ENCODE data around the gene RAB3IL1. TPM values are rescaled to one million over a fixed set of nuclear protein-coding genes. Genes with fewer than 3 reads are reported as not detected.

Gene RAB3IL1
- total RNA-seq, 1 experiment from 2014 or later: 18.1 TPM

DNA sequence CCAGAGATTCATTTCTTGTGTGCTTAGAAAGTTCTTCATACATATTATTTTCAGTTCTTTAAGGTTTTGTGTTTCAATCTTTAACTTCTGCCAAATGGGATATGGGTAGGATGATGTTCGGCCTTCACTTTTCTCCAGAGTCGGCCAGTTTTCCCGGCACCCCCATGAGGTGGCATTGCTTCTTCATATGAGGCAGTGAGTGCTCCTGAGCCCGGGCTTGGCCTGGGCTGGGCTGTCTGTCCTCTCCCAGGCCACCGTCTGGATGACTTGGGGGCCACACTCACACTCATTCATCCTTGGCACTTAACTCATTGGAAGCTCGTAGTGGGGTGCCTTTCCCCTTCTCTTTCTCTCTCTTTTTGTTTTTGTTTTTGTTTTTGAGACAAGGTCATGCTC lies 65.5 kb downstream of the RAB3IL1 start (continued):
- no peak for TF ChIP-seq SIN3A (IDR thresholded peaks at IDR 0.05; ENCODE audit: low read depth)
- no peak for TF ChIP-seq ELF1 (IDR thresholded peaks at IDR 0.05; ENCODE audit: borderline replicate concordance, low read depth)
- TF ChIP-seq SP1 (IDR thresholded peaks at IDR 0.05; ENCODE audit: low read depth): no peak

DNA sequence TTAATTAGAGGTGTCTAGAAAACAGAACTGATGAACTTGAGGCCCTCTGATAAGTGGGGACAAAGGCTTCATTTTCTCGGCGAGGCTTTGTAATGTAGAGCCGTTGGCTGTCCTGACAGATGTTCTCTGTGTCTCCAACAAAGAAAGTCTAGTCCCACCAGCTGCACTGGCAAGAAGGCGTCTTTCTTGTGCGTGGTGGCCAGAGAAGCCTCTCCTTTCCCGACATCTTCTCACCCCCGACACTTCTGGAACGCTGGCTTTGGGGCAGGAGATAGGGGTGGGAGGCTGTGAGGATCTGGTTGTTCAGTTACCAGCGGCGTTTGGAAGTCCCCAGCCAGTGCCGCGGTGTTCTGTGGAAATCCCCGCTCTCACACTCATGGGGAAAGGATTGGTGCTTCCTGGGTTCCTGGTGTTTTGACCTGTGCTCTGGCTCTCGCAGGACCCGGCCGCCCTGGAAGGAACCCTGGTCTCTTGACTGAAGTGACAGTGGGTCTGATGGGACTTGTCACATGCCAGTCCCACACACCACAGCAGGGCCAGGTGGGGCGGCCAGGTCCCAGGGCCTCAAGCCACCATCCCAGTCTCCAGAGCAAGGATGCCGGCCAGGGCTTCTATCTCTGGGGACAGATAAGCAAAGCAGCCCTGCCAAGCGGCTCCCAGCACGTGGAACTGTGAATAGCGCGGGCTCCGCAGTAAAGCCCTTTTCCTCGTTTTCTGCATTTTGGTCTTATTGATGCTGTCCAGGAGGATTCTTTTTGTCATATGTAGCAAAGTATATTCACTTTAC lies 66.1 kb downstream of the RAB3IL1 start:
- H3K9me2 ChIP-seq (ENCODE audit: insufficient read depth): no peaks in the 10 kb centered on the region
- no peaks in the 10 kb centered on the region for H4K20me1 ChIP-seq (ENCODE audit: insufficient read depth)
- no peak overlapping the region for H3K4me3 ChIP-seq (replicated peaks in 1 of 2; ENCODE audit: low read depth in 1 of 2, low read length in 2 of 2)
- no peaks in the 10 kb centered on the region for H3K9me3 ChIP-seq (ENCODE audit: control insufficient read depth in 1 of 2, insufficient read depth in 1 of 2, low read depth in 1 of 2, low read length in 2 of 2)
- no TSS peak for BruUV-seq (replicated peaks)
- H3K79me2 ChIP-seq (ENCODE audit: insufficient read depth, low read length): no peaks in the 10 kb centered on the region
- no peak overlapping the region for H3K27ac ChIP-seq (ENCODE audit: low read depth, low read length)
- H3K4me1 ChIP-seq (ENCODE audit: control insufficient read depth in 1 of 2, insufficient read depth in 2 of 2, low read length in 2 of 2): no peaks in the 10 kb centered on the region
- no peaks in the 10 kb centered on the region for H3K36me3 ChIP-seq (ENCODE audit: control insufficient read depth in 1 of 2, insufficient read depth in 2 of 2, low read length in 2 of 2)
- H3K9ac ChIP-seq (ENCODE audit: low read length): no peak overlapping the region
- no peak for DNase-seq (ENCODE audit: low read depth, low spot score)
- CTCF ChIA-PET: no interaction called here
- TF ChIP-seq EZH2phosphoT487 (IDR thresholded peaks at IDR 0.05; ENCODE audit: borderline replicate concordance) (no peak), ELF1 (IDR thresholded peaks at IDR 0.05; ENCODE audit: borderline replicate concordance, low read depth) (no peak), SP1 (IDR thresholded peaks at IDR 0.05; ENCODE audit: low read depth) (no peak), CEBPB (IDR thresholded peaks at IDR 0.05; ENCODE audit: low read depth) (no peak), POLR2A (IDR thresholded peaks at IDR 0.05; ENCODE audit: borderline replicate concordance, extremely low read depth, insufficient read depth, insufficient read length) (no peak), EGR1 (IDR thresholded peaks at IDR 0.05; ENCODE audit: low read depth) (no peak), SRF (IDR thresholded peaks at IDR 0.05; ENCODE audit: low read depth) (no peak), ZNF274 (IDR thresholded peaks at IDR 0.05; ENCODE audit: low read depth, low read length) (no peak), POLR2AphosphoS5 (IDR thresholded peaks at IDR 0.05; ENCODE audit: low read depth, low read length) (no peak), EZH2 (IDR thresholded peaks at IDR 0.05) (no peak), CBX3 (IDR thresholded peaks at IDR 0.05; ENCODE audit: low read depth) (no peak), RAD21 (IDR thresholded peaks at IDR 0.05; ENCODE audit: low read depth) (no peak)
- TF ChIP-seq, protein P1, sequence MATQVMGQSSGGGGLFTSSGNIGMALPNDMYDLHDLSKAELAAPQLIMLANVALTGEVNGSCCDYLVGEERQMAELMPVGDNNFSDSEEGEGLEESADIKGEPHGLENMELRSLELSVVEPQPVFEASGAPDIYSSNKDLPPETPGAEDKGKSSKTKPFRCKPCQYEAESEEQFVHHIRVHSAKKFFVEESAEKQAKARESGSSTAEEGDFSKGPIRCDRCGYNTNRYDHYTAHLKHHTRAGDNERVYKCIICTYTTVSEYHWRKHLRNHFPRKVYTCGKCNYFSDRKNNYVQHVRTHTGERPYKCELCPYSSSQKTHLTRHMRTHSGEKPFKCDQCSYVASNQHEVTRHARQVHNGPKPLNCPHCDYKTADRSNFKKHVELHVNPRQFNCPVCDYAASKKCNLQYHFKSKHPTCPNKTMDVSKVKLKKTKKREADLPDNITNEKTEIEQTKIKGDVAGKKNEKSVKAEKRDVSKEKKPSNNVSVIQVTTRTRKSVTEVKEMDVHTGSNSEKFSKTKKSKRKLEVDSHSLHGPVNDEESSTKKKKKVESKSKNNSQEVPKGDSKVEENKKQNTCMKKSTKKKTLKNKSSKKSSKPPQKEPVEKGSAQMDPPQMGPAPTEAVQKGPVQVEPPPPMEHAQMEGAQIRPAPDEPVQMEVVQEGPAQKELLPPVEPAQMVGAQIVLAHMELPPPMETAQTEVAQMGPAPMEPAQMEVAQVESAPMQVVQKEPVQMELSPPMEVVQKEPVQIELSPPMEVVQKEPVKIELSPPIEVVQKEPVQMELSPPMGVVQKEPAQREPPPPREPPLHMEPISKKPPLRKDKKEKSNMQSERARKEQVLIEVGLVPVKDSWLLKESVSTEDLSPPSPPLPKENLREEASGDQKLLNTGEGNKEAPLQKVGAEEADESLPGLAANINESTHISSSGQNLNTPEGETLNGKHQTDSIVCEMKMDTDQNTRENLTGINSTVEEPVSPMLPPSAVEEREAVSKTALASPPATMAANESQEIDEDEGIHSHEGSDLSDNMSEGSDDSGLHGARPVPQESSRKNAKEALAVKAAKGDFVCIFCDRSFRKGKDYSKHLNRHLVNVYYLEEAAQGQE (IDR thresholded peaks at IDR 0.05; ENCODE audit: low read depth): no peak
- TF ChIP-seq, protein P2, sequence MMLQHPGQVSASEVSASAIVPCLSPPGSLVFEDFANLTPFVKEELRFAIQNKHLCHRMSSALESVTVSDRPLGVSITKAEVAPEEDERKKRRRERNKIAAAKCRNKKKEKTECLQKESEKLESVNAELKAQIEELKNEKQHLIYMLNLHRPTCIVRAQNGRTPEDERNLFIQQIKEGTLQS (IDR thresholded peaks at IDR 0.05): no peak
- TF ChIP-seq, protein P3, sequence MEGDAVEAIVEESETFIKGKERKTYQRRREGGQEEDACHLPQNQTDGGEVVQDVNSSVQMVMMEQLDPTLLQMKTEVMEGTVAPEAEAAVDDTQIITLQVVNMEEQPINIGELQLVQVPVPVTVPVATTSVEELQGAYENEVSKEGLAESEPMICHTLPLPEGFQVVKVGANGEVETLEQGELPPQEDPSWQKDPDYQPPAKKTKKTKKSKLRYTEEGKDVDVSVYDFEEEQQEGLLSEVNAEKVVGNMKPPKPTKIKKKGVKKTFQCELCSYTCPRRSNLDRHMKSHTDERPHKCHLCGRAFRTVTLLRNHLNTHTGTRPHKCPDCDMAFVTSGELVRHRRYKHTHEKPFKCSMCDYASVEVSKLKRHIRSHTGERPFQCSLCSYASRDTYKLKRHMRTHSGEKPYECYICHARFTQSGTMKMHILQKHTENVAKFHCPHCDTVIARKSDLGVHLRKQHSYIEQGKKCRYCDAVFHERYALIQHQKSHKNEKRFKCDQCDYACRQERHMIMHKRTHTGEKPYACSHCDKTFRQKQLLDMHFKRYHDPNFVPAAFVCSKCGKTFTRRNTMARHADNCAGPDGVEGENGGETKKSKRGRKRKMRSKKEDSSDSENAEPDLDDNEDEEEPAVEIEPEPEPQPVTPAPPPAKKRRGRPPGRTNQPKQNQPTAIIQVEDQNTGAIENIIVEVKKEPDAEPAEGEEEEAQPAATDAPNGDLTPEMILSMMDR (IDR thresholded peaks at IDR 0.05 in 2 of 3, conservative IDR thresholded peaks at IDR 0.05 in 1 of 3; ENCODE audit: borderline replicate concordance in 1 of 3, insufficient read depth in 1 of 3, low read depth in 2 of 3, low read length in 2 of 3): no peak
- intact Hi-C loops (cut with micrococcal nuclease): no loop called here
- no peaks in the 10 kb centered on the region for H3K27me3 ChIP-seq (ENCODE audit: insufficient read depth, low read length)
- POLR2A ChIA-PET: no interaction called here
- no peak overlapping the region for H3K4me2 ChIP-seq (ENCODE audit: low read length)
- ATAC-seq: no peak
- no peak overlapping the region for H2AFZ ChIP-seq (ENCODE audit: low read depth, low read length, poor library complexity, severe bottlenecking)
- RAD21 ChIA-PET (ENCODE audit: low non-redundant PET in 1 of 2, low total read pairs in 2 of 2, uncharacterized antibody in 2 of 2, unreplicated experiment in 2 of 2): no interaction called here

Data from HCT116 (cell line).